ENCODE results near the gene LRRC1. TPM values are rescaled to one million over a fixed set of nuclear protein-coding genes. Genes with fewer than 3 reads are reported as not detected.

Gene LRRC1
- total RNA-seq, 1 donor from 2014 or later, result 36.2 TPM

GRCh38 chr6:53792016-53792415, 2.8 kb upstream of the LRRC1 start:
- Mint-ChIP-seq H3K27me3 (no peaks in the 10 kb centered on the region), H3K4me1 (ENCODE audit: low read depth) (peaks cover 28% of the 10 kb centered on the region), H3K36me3 (ENCODE audit: insufficient read depth) (peaks cover 16% of the 10 kb centered on the region), H3K9me3 (ENCODE audit: low read depth) (peaks cover 14% of the 10 kb centered on the region), H3K27ac (peak overlapping the region; percentile 100), H3K4me3 (ENCODE audit: low read depth) (peak overlapping the region; percentile 90)
- no peak for TF ChIP-seq CTCF (IDR thresholded peaks at IDR 0.05; ENCODE audit: unreplicated experiment)
- DNase-seq (ENCODE audit: low spot score, unreplicated experiment), result no peak

- H3K4me1 Mint-ChIP-seq (ENCODE audit: low read depth), result peaks cover 37% of the 10 kb centered on the region
- no peak for TF ChIP-seq CTCF (IDR thresholded peaks at IDR 0.05; ENCODE audit: unreplicated experiment)
- H3K27ac Mint-ChIP-seq, result peak overlapping the region; percentile 100
- H3K4me3 Mint-ChIP-seq (ENCODE audit: low read depth), result peak overlapping the region; percentile 90
- DNase-seq (ENCODE audit: low spot score, unreplicated experiment), result no peak
- peaks cover 15% of the 10 kb centered on the region for H3K36me3 Mint-ChIP-seq (ENCODE audit: insufficient read depth)
- H3K27me3 Mint-ChIP-seq, result no peaks in the 10 kb centered on the region
- peaks cover 14% of the 10 kb centered on the region for H3K9me3 Mint-ChIP-seq (ENCODE audit: low read depth)
Measured at GRCh38 chr6:53792973-53793317, 1.9 kb upstream of the LRRC1 start.

- Mint-ChIP-seq H3K27me3 (no peaks in the 10 kb centered on the region), H3K4me1 (ENCODE audit: low read depth) (peaks cover 38% of the 10 kb centered on the region), H3K27ac (peak overlapping the region; percentile 100), H3K4me3 (ENCODE audit: low read depth) (peak overlapping the region; percentile 90), H3K36me3 (ENCODE audit: insufficient read depth) (peaks cover 9% of the 10 kb centered on the region), H3K9me3 (ENCODE audit: low read depth) (peaks cover 10% of the 10 kb centered on the region)
- DNase-seq (ENCODE audit: low spot score, unreplicated experiment), result peak; percentile 56
- TF ChIP-seq CTCF (IDR thresholded peaks at IDR 0.05; ENCODE audit: unreplicated experiment), result no peak
Measured at GRCh38 chr6:53793318-53794136, 1.3 kb upstream of the LRRC1 start.

- H3K4me3 Mint-ChIP-seq (ENCODE audit: low read depth), result peak overlapping the region; percentile 90
- TF ChIP-seq CTCF (IDR thresholded peaks at IDR 0.05; ENCODE audit: unreplicated experiment), result peak; percentile 16
- H3K27me3 Mint-ChIP-seq, result no peaks in the 10 kb centered on the region
- peaks cover 5% of the 10 kb centered on the region for H3K9me3 Mint-ChIP-seq (ENCODE audit: low read depth)
- peak; percentile 20 for DNase-seq (ENCODE audit: low spot score, unreplicated experiment)
- H3K27ac Mint-ChIP-seq, result peak overlapping the region; percentile 100
- H3K4me1 Mint-ChIP-seq (ENCODE audit: low read depth), result peaks cover 44% of the 10 kb centered on the region
- H3K36me3 Mint-ChIP-seq (ENCODE audit: insufficient read depth), result peaks cover 4% of the 10 kb centered on the region
Measured at GRCh38 chr6:53794137-53794719, 577 bp upstream of the LRRC1 start.

- no peak for DNase-seq (ENCODE audit: low spot score, unreplicated experiment)
- no peaks in the 10 kb centered on the region for H3K27me3 Mint-ChIP-seq
- peaks cover 50% of the 10 kb centered on the region for H3K4me1 Mint-ChIP-seq (ENCODE audit: low read depth)
- H3K4me3 Mint-ChIP-seq (ENCODE audit: low read depth), result peak overlapping the region; percentile 90
- TF ChIP-seq CTCF (IDR thresholded peaks at IDR 0.05; ENCODE audit: unreplicated experiment), result no peak
- peak overlapping the region; percentile 98 for H3K27ac Mint-ChIP-seq
- H3K9me3 Mint-ChIP-seq (ENCODE audit: low read depth), result peaks cover 5% of the 10 kb centered on the region
- peaks cover 8% of the 10 kb centered on the region for H3K36me3 Mint-ChIP-seq (ENCODE audit: insufficient read depth)
Measured at GRCh38 chr6:53795340-53795701, 516 bp downstream of the LRRC1 start.

Data from progenitor cell of endocrine pancreas (in vitro differentiated cells).